HEK293 (cell line): Measurements from ENCODE around the gene CTR9.
A peak's percentile ranks its signal among the peaks of the same experiment; 100 is the strongest.

Experiments used
- CTCF ChIA-PET: fragments of 350-600 bp; formaldehyde crosslinking; extraction: SDS; loops from one replicate; lab custom pipeline; 2021; ENCODE audit warnings: antibody characterized with exemption; lab: Yijun Ruan, JAX
- POLR2A ChIA-PET: fragments of 300-600 bp; formaldehyde crosslinking; extraction: SDS; loops from one replicate; lab custom pipeline; 2020; ENCODE audit warnings: antibody characterized with exemption, inconsistent platforms; lab: Yijun Ruan, JAX
- H3K27ac ChIP-seq: fragments of 200-500 bp; sonication (Bioruptor generic); 2 replicates; pipeline ENCODE4 v1.5.1; 2014; ENCODE audit warnings: low read depth, low read length, control low read depth, inconsistent platforms; ENCODE audit errors: extremely low read depth
- H3K36me3 ChIP-seq, 2 experiments: fragments of 200-500 bp in 1 of 2; sonication (Bioruptor generic) in 1 of 2; 1 replicate in 1 of 2; 2 replicates in 1 of 2; pipeline ENCODE4 v1.5.1; 2014 to 2017; ENCODE audit warnings: inconsistent platforms in 2 of 2, low read length in 2 of 2; ENCODE audit not compliant: control insufficient read depth in 2 of 2, insufficient read depth in 1 of 2
- H3K4me1 ChIP-seq: fragments of 200-500 bp; sonication (Bioruptor generic); 2 replicates; pipeline ENCODE4 v1.5.1; 2014; ENCODE audit warnings: mild to moderate bottlenecking, low read length, inconsistent platforms; ENCODE audit not compliant: control insufficient read depth, insufficient read depth
- H3K4me3 ChIP-seq: 2 replicates; pipeline ENCODE4 v1.5.1; 2011; ENCODE audit warnings: low read depth, mild to moderate bottlenecking, control low read depth, low read length, moderate library complexity
- H3K9me3 ChIP-seq: fragments of 200-500 bp; sonication (Bioruptor generic); 2 replicates; pipeline ENCODE4 v1.5.1; 2014; ENCODE audit warnings: low read depth, low read length, inconsistent platforms; ENCODE audit not compliant: control insufficient read depth, insufficient read depth
- GLI2 ChIP-seq: fragments of 450-650 bp; formaldehyde crosslinking; IDR thresholded peaks from 2 replicates; pipeline ENCODE4; 2017; ENCODE audit warnings: missing biosample characterization, missing genetic modification characterization, low read depth, borderline replicate concordance
- KLF16 ChIP-seq: fragments of 450-650 bp; formaldehyde crosslinking; IDR thresholded peaks from 2 replicates; pipeline ENCODE4 v1.5.1; 2017; ENCODE audit warnings: missing biosample characterization, missing genetic modification characterization
- KLF7 ChIP-seq: fragments of 450-650 bp; formaldehyde crosslinking; IDR thresholded peaks from 2 replicates; pipeline ENCODE4 v1.5.1; 2016; ENCODE audit warnings: missing biosample characterization, missing genetic modification characterization, borderline replicate concordance
- RBAK ChIP-seq: fragments of 450-650 bp; formaldehyde crosslinking; IDR thresholded peaks from 2 replicates; pipeline ENCODE4 v1.5.1; 2016; ENCODE audit warnings: missing biosample characterization, missing genetic modification characterization
- WT1 ChIP-seq: fragments of 450-650 bp; formaldehyde crosslinking; IDR thresholded peaks from 2 replicates; pipeline ENCODE4 v1.5.1; 2016; ENCODE audit warnings: missing biosample characterization, missing genetic modification characterization
- ZEB2 ChIP-seq: fragments of 450-650 bp; formaldehyde crosslinking; IDR thresholded peaks from 2 replicates; pipeline ENCODE4 v1.5.1; 2016; ENCODE audit warnings: missing biosample characterization, missing genetic modification characterization
- ZFP3 ChIP-seq: fragments of 450-650 bp; formaldehyde crosslinking; IDR thresholded peaks from 2 replicates; pipeline ENCODE4 v1.5.1; 2016; ENCODE audit warnings: low read depth, missing biosample characterization, missing genetic modification characterization
- ZFP69B ChIP-seq: fragments of 450-650 bp; formaldehyde crosslinking; IDR thresholded peaks from 2 replicates; pipeline ENCODE4 v1.5.1; 2016; ENCODE audit warnings: missing biosample characterization, missing genetic modification characterization
- ZNF132 ChIP-seq: fragments of 450-650 bp; formaldehyde crosslinking; IDR thresholded peaks from 2 replicates; pipeline ENCODE4 v1.5.1; 2017; ENCODE audit warnings: missing biosample characterization, missing genetic modification characterization, borderline replicate concordance
- ZNF184 ChIP-seq: fragments of 450-650 bp; IDR thresholded peaks from 2 replicates; pipeline ENCODE4 v1.5.1; 2018; ENCODE audit warnings: missing biosample characterization, mild to moderate bottlenecking, missing genetic modification characterization
- ZNF214 ChIP-seq: fragments of 450-650 bp; formaldehyde crosslinking; IDR thresholded peaks from 2 replicates; pipeline ENCODE4 v1.5.1; 2017; ENCODE audit warnings: missing biosample characterization, mild to moderate bottlenecking, missing genetic modification characterization, borderline replicate concordance
- ZNF311 ChIP-seq: fragments of 450-650 bp; formaldehyde crosslinking; IDR thresholded peaks from 2 replicates; pipeline ENCODE4 v1.5.1; 2017; ENCODE audit warnings: missing biosample characterization, missing genetic modification characterization, borderline replicate concordance
- ZNF404 ChIP-seq: fragments of 450-650 bp; formaldehyde crosslinking; IDR thresholded peaks from 2 replicates; pipeline ENCODE4 v1.5.1; 2017; ENCODE audit warnings: missing biosample characterization, missing genetic modification characterization
- ZNF530 ChIP-seq: fragments of 450-650 bp; formaldehyde crosslinking; IDR thresholded peaks from 2 replicates; pipeline ENCODE4 v1.5.1; 2016; ENCODE audit warnings: low read depth, missing biosample characterization, missing genetic modification characterization
- ZNF544 ChIP-seq: fragments of 450-650 bp; formaldehyde crosslinking; IDR thresholded peaks from 2 replicates; pipeline ENCODE4 v1.5.0; 2017; ENCODE audit warnings: missing biosample characterization, missing genetic modification characterization
- ZNF600 ChIP-seq: fragments of 450-650 bp; formaldehyde crosslinking; IDR thresholded peaks from 2 replicates; pipeline ENCODE4 v1.5.1; 2016; ENCODE audit warnings: missing biosample characterization, missing genetic modification characterization
- ZNF664 ChIP-seq: fragments of 450-650 bp; formaldehyde crosslinking; IDR thresholded peaks from 2 replicates; pipeline ENCODE4 v1.5.1; 2016; ENCODE audit warnings: missing biosample characterization, missing genetic modification characterization
- ZNF677 ChIP-seq: fragments of 450-650 bp; IDR thresholded peaks from 2 replicates; pipeline ENCODE4 v1.5.0; 2018; ENCODE audit warnings: missing biosample characterization, mild to moderate bottlenecking, missing genetic modification characterization, moderate library complexity
- ZNF768 ChIP-seq: fragments of 450-650 bp; formaldehyde crosslinking; IDR thresholded peaks from 2 replicates; pipeline ENCODE4 v1.5.1; 2018; ENCODE audit warnings: missing biosample characterization, mild to moderate bottlenecking, missing genetic modification characterization
- ZNF776 ChIP-seq: fragments of 450-650 bp; formaldehyde crosslinking; IDR thresholded peaks from 2 replicates; pipeline ENCODE4 v1.5.0; 2017; ENCODE audit warnings: missing biosample characterization, missing genetic modification characterization, borderline replicate concordance
- ZNF830 ChIP-seq: fragments of 450-650 bp; IDR thresholded peaks from 2 replicates; pipeline ENCODE4 v1.5.0; 2018; ENCODE audit warnings: missing biosample characterization, missing genetic modification characterization, low read depth, mild to moderate bottlenecking, moderate library complexity
- TF ChIP-seq, protein P1 (sequence below): fragments of 450-650 bp; formaldehyde crosslinking; IDR thresholded peaks from 2 replicates; pipeline ENCODE4 v1.5.1; 2016; ENCODE audit warnings: missing biosample characterization, missing genetic modification characterization
- TF ChIP-seq, protein P2 (sequence below): fragments of 450-650 bp; formaldehyde crosslinking; IDR thresholded peaks from 2 replicates; pipeline ENCODE4 v1.5.1; 2016; ENCODE audit warnings: missing biosample characterization, missing genetic modification characterization
- TF ChIP-seq, protein P3 (sequence below): fragments of 450-650 bp; formaldehyde crosslinking; IDR thresholded peaks from 2 replicates; pipeline ENCODE4 v1.5.1; 2016; ENCODE audit warnings: missing biosample characterization, missing genetic modification characterization, borderline replicate concordance

CTR9 gene

DNA sequence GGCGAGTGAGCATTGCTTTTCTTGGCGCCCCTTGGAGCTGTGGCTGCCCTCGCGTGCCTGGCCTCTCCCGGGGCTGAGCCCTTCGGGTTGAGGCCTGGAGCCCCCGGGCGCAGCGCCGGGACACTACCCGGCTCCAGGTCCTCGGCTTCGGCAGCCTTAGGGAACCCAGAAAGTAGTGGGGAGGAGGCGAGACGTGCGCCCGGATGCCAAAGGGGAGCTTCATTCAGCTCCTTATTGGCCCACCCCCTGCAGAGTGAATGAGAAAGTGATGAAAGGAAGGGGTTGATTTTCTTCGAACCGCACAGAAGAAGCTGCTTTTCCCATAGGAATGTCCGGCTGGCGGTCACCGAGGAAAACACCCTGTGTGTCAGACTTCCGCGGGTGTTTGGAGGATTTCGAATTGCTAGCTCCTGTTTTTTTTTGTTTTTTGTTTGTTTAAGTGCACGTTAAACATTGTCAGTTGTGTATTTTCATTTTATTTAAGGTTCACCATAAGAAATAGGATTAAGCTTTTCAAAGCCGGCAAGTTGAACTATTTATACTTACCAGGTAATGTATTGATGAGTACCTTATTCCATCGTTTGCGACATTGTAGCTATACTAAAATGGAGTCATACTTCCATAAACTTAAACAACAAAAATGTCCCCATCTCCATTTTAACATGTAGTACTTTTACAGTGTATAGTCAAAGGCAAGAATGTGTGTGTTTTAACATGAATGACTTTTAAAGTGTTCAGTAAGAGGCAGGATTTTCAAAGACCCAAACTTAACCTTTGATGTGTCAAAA is 58.5 kb downstream of the CTR9 start (continued):
- TF ChIP-seq, protein P1, sequence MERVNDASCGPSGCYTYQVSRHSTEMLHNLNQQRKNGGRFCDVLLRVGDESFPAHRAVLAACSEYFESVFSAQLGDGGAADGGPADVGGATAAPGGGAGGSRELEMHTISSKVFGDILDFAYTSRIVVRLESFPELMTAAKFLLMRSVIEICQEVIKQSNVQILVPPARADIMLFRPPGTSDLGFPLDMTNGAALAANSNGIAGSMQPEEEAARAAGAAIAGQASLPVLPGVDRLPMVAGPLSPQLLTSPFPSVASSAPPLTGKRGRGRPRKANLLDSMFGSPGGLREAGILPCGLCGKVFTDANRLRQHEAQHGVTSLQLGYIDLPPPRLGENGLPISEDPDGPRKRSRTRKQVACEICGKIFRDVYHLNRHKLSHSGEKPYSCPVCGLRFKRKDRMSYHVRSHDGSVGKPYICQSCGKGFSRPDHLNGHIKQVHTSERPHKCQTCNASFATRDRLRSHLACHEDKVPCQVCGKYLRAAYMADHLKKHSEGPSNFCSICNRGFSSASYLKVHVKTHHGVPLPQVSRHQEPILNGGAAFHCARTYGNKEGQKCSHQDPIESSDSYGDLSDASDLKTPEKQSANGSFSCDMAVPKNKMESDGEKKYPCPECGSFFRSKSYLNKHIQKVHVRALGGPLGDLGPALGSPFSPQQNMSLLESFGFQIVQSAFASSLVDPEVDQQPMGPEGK (tag by site-specific recombination), result peak; percentile 65; the same call in 1 of the 2 replicates
- TF ChIP-seq KLF16 (tag by site-specific recombination), result no peak
- peak; percentile 49; the same call in 1 of the 2 replicates for TF ChIP-seq ZFP69B (tag by site-specific recombination)
- no peak for TF ChIP-seq ZNF664 (tag by site-specific recombination)

DNA sequence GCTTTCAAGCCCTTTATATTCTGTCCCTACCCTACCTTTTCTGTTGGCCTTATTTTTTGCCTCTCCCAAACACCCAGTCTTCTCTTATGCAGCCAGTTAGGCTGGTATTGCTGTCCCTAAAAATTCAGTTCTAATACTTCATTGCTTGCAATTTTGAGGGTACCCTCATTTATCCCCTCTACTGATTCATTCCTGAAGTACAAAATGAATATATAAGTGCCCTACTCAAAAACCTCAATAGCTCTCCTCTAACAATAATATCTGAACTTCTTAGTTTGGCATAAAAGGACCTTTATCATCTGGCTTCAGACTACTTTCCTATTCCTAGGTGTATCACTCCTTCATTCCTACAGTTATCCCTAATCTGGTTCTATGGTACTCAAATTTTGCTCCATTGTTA is 62.9 kb downstream of the CTR9 start:
- H3K4me1 ChIP-seq, result no peaks in the 10 kb centered on the region
- no peaks in the 10 kb centered on the region for H3K9me3 ChIP-seq
- no peak for TF ChIP-seq ZNF184 (tag by site-specific recombination)
- no peak for TF ChIP-seq ZNF311
- TF ChIP-seq RBAK (tag by site-specific recombination), result no peak
- TF ChIP-seq WT1 (tag by site-specific recombination), result no peak
- no peak for TF ChIP-seq ZEB2 (tag by site-specific recombination)
- no peak for TF ChIP-seq GLI2 (tag by site-specific recombination)
- TF ChIP-seq ZFP3 (tag by site-specific recombination), result no peak
- H3K36me3 ChIP-seq, result no peaks in the 10 kb centered on the region
- POLR2A ChIA-PET, result interaction anchor here (1.2 kb wide), 1 partner anchor 44 kb away, joined by 4 read pairs; the partner anchor contains the start of gene ZBED5
- H3K27ac ChIP-seq, result no peak overlapping the region
- H3K4me3 ChIP-seq, result no peak overlapping the region
- CTCF ChIA-PET, result interaction anchor here (1.1 to 1.4 kb wide), 3 partner anchors 21 to 24 kb away, joined by 3 to 5 read pairs (median 3); no protein-coding TSS in a partner anchor

DNA sequence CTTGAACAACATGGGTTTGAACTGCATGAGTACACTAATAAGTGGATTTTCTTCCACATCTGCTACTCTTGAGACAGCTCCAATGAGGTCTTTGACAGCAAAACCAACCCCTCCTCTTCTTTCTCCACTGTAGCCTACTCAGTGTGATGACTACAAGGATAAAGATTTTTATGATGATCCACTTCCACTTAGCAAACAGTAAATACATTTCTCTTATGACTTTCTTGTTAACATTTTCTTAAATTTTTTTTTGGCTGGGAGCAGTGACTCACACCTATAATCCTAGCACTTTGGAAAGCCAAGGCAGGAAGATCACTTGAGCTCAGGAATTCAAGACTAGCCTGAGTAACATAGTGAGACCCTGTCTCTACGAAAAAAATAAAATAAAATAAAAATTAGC is 67.5 kb downstream of the CTR9 start:
- POLR2A ChIA-PET, result interaction anchor here (4.7 kb wide), 1 partner anchor 10 kb away, joined by 42 read pairs; the partner anchor contains the start of gene EIF4G2
- no peak overlapping the region for H3K27ac ChIP-seq
- H3K9me3 ChIP-seq, result no peaks in the 10 kb centered on the region
- CTCF ChIA-PET, result no interaction called here
- no peak overlapping the region for H3K4me3 ChIP-seq
- H3K36me3 ChIP-seq, result no peaks in the 10 kb centered on the region
- H3K4me1 ChIP-seq, result no peaks in the 10 kb centered on the region
- TF ChIP-seq ZNF214 (tag by site-specific recombination), result no peak
- TF ChIP-seq KLF16 (tag by site-specific recombination), result no peak
- no peak for TF ChIP-seq ZNF530 (tag by site-specific recombination)
- no peak for TF ChIP-seq ZNF776 (tag by site-specific recombination)
- no peak for TF ChIP-seq ZNF677 (tag by site-specific recombination)
- TF ChIP-seq ZNF184 (tag by site-specific recombination), result no peak
- TF ChIP-seq KLF7, result no peak
- no peak for TF ChIP-seq ZNF544 (tag by site-specific recombination)
- TF ChIP-seq ZFP3 (tag by site-specific recombination), result no peak
- TF ChIP-seq, protein P2, sequence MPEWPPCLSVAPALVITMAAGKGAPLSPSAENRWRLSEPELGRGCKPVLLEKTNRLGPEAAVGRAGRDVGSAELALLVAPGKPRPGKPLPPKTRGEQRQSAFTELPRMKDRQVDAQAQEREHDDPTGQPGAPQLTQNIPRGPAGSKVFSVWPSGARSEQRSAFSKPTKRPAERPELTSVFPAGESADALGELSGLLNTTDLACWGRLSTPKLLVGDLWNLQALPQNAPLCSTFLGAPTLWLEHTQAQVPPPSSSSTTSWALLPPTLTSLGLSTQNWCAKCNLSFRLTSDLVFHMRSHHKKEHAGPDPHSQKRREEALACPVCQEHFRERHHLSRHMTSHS (tag by site-specific recombination), result no peak
- TF ChIP-seq ZNF768 (tag by site-specific recombination), result no peak
- TF ChIP-seq, protein P3, sequence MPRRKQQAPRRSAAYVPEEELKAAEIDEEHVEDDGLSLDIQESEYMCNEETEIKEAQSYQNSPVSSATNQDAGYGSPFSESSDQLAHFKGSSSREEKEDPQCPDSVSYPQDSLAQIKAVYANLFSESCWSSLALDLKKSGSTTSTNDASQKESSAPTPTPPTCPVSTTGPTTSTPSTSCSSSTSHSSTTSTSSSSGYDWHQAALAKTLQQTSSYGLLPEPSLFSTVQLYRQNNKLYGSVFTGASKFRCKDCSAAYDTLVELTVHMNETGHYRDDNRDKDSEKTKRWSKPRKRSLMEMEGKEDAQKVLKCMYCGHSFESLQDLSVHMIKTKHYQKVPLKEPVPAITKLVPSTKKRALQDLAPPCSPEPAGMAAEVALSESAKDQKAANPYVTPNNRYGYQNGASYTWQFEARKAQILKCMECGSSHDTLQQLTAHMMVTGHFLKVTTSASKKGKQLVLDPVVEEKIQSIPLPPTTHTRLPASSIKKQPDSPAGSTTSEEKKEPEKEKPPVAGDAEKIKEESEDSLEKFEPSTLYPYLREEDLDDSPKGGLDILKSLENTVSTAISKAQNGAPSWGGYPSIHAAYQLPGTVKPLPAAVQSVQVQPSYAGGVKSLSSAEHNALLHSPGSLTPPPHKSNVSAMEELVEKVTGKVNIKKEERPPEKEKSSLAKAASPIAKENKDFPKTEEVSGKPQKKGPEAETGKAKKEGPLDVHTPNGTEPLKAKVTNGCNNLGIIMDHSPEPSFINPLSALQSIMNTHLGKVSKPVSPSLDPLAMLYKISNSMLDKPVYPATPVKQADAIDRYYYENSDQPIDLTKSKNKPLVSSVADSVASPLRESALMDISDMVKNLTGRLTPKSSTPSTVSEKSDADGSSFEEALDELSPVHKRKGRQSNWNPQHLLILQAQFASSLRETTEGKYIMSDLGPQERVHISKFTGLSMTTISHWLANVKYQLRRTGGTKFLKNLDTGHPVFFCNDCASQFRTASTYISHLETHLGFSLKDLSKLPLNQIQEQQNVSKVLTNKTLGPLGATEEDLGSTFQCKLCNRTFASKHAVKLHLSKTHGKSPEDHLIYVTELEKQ, result no peak
- TF ChIP-seq ZNF132 (tag by site-specific recombination), result no peak
- no peak for TF ChIP-seq ZNF600 (tag by site-specific recombination)
- no peak for TF ChIP-seq RBAK (tag by site-specific recombination)
- TF ChIP-seq ZNF830 (tag by site-specific recombination), result no peak
- TF ChIP-seq ZNF404 (tag by site-specific recombination), result no peak
